Measurements from ENCODE around the gene CAMK2D. TPM values are rescaled to one million over a fixed set of nuclear protein-coding genes. Genes with fewer than 3 reads are reported as not detected.

CAMK2D gene
- total and polyA plus RNA-seq, 2 experiments from 2014 or later: 4.9 to 14.6 TPM

DNA sequence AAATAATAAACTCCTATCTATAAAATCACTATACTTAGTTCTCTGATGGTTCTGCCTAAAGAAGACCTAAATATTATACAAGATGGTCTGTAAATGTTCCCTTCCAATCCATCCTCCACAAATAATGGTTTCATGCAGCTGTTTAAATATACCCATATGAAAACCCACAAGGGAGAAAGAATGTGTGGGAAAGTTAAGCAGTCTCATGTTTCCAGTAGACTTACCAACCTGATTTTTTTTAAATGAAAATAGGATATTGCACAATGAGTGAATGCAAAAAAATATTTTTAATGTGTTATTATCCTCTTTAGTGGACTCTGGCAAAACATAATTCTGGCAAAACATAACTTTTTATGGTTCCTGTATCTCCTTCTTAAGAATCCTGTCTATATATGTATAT lies 23.3 kb downstream of the CAMK2D start (continued):
- TF ChIP-seq, protein P1, sequence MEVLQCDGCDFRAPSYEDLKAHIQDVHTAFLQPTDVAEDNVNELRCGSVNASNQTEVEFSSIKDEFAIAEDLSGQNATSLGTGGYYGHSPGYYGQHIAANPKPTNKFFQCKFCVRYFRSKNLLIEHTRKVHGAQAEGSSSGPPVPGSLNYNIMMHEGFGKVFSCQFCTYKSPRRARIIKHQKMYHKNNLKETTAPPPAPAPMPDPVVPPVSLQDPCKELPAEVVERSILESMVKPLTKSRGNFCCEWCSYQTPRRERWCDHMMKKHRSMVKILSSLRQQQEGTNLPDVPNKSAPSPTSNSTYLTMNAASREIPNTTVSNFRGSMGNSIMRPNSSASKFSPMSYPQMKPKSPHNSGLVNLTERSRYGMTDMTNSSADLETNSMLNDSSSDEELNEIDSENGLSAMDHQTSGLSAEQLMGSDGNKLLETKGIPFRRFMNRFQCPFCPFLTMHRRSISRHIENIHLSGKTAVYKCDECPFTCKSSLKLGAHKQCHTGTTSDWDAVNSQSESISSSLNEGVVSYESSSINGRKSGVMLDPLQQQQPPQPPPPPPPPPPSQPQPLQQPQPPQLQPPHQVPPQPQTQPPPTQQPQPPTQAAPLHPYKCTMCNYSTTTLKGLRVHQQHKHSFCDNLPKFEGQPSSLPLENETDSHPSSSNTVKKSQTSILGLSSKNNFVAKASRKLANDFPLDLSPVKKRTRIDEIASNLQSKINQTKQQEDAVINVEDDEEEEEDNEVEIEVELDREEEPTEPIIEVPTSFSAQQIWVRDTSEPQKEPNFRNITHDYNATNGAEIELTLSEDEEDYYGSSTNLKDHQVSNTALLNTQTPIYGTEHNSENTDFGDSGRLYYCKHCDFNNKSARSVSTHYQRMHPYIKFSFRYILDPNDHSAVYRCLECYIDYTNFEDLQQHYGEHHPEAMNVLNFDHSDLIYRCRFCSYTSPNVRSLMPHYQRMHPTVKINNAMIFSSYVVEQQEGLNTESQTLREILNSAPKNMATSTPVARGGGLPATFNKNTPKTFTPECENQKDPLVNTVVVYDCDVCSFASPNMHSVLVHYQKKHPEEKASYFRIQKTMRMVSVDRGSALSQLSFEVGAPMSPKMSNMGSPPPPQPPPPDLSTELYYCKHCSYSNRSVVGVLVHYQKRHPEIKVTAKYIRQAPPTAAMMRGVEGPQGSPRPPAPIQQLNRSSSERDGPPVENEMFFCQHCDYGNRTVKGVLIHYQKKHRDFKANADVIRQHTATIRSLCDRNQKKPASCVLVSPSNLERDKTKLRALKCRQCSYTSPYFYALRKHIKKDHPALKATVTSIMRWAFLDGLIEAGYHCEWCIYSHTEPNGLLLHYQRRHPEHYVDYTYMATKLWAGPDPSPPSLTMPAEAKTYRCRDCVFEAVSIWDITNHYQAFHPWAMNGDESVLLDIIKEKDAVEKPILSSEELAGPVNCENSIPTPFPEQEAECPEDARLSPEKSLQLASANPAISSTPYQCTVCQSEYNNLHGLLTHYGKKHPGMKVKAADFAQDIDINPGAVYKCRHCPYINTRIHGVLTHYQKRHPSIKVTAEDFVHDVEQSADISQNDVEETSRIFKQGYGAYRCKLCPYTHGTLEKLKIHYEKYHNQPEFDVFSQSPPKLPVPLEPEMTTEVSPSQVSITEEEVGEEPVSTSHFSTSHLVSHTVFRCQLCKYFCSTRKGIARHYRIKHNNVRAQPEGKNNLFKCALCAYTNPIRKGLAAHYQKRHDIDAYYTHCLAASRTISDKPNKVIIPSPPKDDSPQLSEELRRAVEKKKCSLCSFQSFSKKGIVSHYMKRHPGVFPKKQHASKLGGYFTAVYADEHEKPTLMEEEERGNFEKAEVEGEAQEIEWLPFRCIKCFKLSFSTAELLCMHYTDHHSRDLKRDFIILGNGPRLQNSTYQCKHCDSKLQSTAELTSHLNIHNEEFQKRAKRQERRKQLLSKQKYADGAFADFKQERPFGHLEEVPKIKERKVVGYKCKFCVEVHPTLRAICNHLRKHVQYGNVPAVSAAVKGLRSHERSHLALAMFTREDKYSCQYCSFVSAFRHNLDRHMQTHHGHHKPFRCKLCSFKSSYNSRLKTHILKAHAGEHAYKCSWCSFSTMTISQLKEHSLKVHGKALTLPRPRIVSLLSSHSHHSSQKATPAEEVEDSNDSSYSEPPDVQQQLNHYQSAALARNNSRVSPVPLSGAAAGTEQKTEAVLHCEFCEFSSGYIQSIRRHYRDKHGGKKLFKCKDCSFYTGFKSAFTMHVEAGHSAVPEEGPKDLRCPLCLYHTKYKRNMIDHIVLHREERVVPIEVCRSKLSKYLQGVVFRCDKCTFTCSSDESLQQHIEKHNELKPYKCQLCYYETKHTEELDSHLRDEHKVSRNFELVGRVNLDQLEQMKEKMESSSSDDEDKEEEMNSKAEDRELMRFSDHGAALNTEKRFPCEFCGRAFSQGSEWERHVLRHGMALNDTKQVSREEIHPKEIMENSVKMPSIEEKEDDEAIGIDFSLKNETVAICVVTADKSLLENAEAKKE (CRISPR knock-in tag; IDR thresholded peaks at IDR 0.05): no peak
- no peak for TF ChIP-seq EZH2 (IDR thresholded peaks at IDR 0.05; ENCODE audit: low read depth, unreplicated experiment)

DNA sequence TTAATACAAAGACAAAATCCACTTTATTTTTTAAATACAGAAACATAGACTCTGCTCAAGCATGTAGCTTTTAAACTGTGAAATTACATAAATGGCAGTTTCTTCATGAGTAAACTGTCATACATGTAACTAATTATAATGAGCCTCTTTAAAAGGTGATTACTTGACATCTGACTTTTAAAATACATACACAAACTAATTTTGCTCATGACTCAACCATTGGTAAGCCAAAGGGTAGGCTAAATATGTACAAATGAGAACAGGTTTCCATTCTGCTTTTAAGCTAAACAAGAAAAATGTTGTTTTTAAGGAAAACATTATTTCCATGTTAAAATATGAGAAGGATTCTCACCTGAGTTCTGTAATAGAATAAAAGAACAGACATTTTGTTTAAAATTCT lies 27.9 kb downstream of the CAMK2D start:
- H3K27me3 ChIP-seq (ENCODE audit: insufficient read depth): no peaks in the 10 kb centered on the region
- Mint-ChIP-seq H3K36me3 (ENCODE audit: low read depth) (no peaks in the 10 kb centered on the region; the same call in 2 of the 3 replicates), H3K27ac (no peak overlapping the region), H3K4me3 (no peak overlapping the region), H3K27me3 (ENCODE audit: insufficient read depth, low read depth, poor library complexity) (no peaks in the 10 kb centered on the region), H3K9me3 (no peaks in the 10 kb centered on the region), H3K4me1 (peaks cover 9% of the 10 kb centered on the region)
- H2AFZ ChIP-seq: no peak overlapping the region
- H3K36me3 ChIP-seq (ENCODE audit: insufficient read depth): no peaks in the 10 kb centered on the region
- H3K4me1 ChIP-seq (ENCODE audit: insufficient read depth): peaks cover 10% of the 10 kb centered on the region
- no peak overlapping the region for H3K27ac ChIP-seq (ENCODE audit: low read depth)
- H3K79me2 ChIP-seq (replicated peaks; ENCODE audit: insufficient read depth): no peaks in the 10 kb centered on the region
- no peak overlapping the region for H3K4me3 ChIP-seq
- H3K9me2 ChIP-seq (ENCODE audit: insufficient read depth): no peaks in the 10 kb centered on the region
- no peaks in the 10 kb centered on the region for H3F3A ChIP-seq (replicated peaks; ENCODE audit: low read depth)
- DNase-seq (ENCODE audit: low spot score) (no peak), ATAC-seq (no peak)
- no peak overlapping the region for H3K4me2 ChIP-seq
- no peaks in the 10 kb centered on the region for H4K20me1 ChIP-seq (replicated peaks; ENCODE audit: insufficient read depth)
- TF ChIP-seq POLR2AphosphoS5 (IDR thresholded peaks at IDR 0.05; ENCODE audit: low read depth): no peak
- TF ChIP-seq CREB1 (CRISPR knock-in tag; IDR thresholded peaks at IDR 0.05; ENCODE audit: low read depth): no peak
- no peak for TF ChIP-seq EZH2phosphoT487 (IDR thresholded peaks at IDR 0.05; ENCODE audit: unreplicated experiment)
- TF ChIP-seq, protein P2, sequence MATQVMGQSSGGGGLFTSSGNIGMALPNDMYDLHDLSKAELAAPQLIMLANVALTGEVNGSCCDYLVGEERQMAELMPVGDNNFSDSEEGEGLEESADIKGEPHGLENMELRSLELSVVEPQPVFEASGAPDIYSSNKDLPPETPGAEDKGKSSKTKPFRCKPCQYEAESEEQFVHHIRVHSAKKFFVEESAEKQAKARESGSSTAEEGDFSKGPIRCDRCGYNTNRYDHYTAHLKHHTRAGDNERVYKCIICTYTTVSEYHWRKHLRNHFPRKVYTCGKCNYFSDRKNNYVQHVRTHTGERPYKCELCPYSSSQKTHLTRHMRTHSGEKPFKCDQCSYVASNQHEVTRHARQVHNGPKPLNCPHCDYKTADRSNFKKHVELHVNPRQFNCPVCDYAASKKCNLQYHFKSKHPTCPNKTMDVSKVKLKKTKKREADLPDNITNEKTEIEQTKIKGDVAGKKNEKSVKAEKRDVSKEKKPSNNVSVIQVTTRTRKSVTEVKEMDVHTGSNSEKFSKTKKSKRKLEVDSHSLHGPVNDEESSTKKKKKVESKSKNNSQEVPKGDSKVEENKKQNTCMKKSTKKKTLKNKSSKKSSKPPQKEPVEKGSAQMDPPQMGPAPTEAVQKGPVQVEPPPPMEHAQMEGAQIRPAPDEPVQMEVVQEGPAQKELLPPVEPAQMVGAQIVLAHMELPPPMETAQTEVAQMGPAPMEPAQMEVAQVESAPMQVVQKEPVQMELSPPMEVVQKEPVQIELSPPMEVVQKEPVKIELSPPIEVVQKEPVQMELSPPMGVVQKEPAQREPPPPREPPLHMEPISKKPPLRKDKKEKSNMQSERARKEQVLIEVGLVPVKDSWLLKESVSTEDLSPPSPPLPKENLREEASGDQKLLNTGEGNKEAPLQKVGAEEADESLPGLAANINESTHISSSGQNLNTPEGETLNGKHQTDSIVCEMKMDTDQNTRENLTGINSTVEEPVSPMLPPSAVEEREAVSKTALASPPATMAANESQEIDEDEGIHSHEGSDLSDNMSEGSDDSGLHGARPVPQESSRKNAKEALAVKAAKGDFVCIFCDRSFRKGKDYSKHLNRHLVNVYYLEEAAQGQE (IDR thresholded peaks at IDR 0.05; ENCODE audit: unreplicated experiment): no peak
- no peak for TF ChIP-seq NANOG (IDR thresholded peaks at IDR 0.05; ENCODE audit: borderline replicate concordance)
- no peak for TF ChIP-seq ZNF114 (CRISPR knock-in tag; IDR thresholded peaks at IDR 0.05)
- TF ChIP-seq, protein P3, sequence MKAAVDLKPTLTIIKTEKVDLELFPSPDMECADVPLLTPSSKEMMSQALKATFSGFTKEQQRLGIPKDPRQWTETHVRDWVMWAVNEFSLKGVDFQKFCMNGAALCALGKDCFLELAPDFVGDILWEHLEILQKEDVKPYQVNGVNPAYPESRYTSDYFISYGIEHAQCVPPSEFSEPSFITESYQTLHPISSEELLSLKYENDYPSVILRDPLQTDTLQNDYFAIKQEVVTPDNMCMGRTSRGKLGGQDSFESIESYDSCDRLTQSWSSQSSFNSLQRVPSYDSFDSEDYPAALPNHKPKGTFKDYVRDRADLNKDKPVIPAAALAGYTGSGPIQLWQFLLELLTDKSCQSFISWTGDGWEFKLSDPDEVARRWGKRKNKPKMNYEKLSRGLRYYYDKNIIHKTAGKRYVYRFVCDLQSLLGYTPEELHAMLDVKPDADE (IDR thresholded peaks at IDR 0.05): no peak
- no peak for TF ChIP-seq STAT1 (IDR thresholded peaks at IDR 0.05; ENCODE audit: unreplicated experiment)
- TF ChIP-seq JUNB (IDR thresholded peaks at IDR 0.05; ENCODE audit: unreplicated experiment): no peak
- TF ChIP-seq, protein P4, sequence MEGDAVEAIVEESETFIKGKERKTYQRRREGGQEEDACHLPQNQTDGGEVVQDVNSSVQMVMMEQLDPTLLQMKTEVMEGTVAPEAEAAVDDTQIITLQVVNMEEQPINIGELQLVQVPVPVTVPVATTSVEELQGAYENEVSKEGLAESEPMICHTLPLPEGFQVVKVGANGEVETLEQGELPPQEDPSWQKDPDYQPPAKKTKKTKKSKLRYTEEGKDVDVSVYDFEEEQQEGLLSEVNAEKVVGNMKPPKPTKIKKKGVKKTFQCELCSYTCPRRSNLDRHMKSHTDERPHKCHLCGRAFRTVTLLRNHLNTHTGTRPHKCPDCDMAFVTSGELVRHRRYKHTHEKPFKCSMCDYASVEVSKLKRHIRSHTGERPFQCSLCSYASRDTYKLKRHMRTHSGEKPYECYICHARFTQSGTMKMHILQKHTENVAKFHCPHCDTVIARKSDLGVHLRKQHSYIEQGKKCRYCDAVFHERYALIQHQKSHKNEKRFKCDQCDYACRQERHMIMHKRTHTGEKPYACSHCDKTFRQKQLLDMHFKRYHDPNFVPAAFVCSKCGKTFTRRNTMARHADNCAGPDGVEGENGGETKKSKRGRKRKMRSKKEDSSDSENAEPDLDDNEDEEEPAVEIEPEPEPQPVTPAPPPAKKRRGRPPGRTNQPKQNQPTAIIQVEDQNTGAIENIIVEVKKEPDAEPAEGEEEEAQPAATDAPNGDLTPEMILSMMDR (conservative IDR thresholded peaks at IDR 0.05; ENCODE audit: low read depth in 2 of 2): no peak
